KMS-11 (cell line): ENCODE measurements around the gene RAPGEF2.

Experiments
- H2AFZ ChIP-seq: fragments of 200-600 bp; sonication (generic); 2 replicates; pipeline ENCODE4 v1.6.1; 2016; ENCODE audit warnings: antibody characterized with exemption, mixed run types, low read depth
- H3K27ac ChIP-seq: fragments of 200-600 bp; sonication (generic); 2 replicates; pipeline ENCODE4 v1.6.1; 2016; ENCODE audit warnings: mild to moderate bottlenecking, mixed run types
- H3K27me3 ChIP-seq: fragments of 200-600 bp; sonication (generic); 2 replicates; pipeline ENCODE4 v1.6.1; 2017; ENCODE audit warnings: mild to moderate bottlenecking, low read depth, mixed run types, moderate library complexity; ENCODE audit not compliant: insufficient read depth
- H3K36me3 ChIP-seq: fragments of 200-600 bp; sonication (generic); 2 replicates; pipeline ENCODE4 v1.6.1; 2017; ENCODE audit warnings: mild to moderate bottlenecking, mixed run types; ENCODE audit not compliant: insufficient read depth
- H3K4me1 ChIP-seq: fragments of 200-600 bp; sonication (generic); 2 replicates; pipeline ENCODE4 v1.6.1; 2016; ENCODE audit warnings: mild to moderate bottlenecking, low read depth, mixed run types; ENCODE audit not compliant: poor library complexity, severe bottlenecking
- H3K4me2 ChIP-seq: fragments of 200-600 bp; sonication (generic); 2 replicates; pipeline ENCODE4 v1.7.0; 2016; ENCODE audit warnings: mild to moderate bottlenecking, mixed run types
- H3K4me3 ChIP-seq: fragments of 200-600 bp; sonication (generic); IDR thresholded peaks from 2 replicates; pipeline ENCODE4 v1.6.1; 2017; ENCODE audit warnings: low read depth, low read length, mixed read lengths; ENCODE audit not compliant: insufficient read depth
- H3K79me2 ChIP-seq: fragments of 200-600 bp; sonication (generic); 2 replicates; pipeline ENCODE4 v1.6.1; 2016; ENCODE audit warnings: low read depth, mixed run types; ENCODE audit not compliant: insufficient read depth
- H3K9ac ChIP-seq: fragments of 200-600 bp; sonication (generic); 2 replicates; pipeline ENCODE4 v1.6.1; 2016; ENCODE audit warnings: mild to moderate bottlenecking, mixed run types
- H4K20me1 ChIP-seq: fragments of 200-600 bp; sonication (generic); 2 replicates; pipeline ENCODE4 v1.6.1; 2016; ENCODE audit warnings: mild to moderate bottlenecking, mixed run types; ENCODE audit not compliant: insufficient read depth
- TF ChIP-seq, protein P1 (sequence below): fragments of 200-600 bp; sonication (generic); conservative IDR thresholded peaks from 2 replicates; pipeline ENCODE4 v1.6.1; 2017; ENCODE audit warnings: low read depth, mild to moderate bottlenecking, antibody characterized with exemption, low read length, moderate library complexity, mixed read lengths

Gene RAPGEF2

DNA sequence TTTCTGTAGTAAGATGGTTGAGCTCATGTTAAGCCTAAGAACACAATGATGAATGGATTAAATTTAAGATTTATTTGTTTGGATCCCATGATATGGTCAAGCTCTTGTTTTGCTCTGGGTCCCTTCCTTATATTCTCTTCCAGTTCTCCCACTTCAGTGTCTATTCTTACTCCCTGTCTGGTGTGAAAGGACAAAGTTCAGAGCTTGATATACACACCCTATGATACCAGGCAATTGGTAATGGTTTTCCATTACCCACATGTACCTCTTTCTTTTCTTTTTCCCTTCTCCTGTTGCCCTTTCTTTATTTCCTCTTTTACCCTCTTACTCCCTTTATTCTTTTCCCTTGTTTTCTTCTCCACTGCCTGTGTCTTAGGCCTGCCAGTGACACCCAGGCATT is 223.6 kb downstream of the RAPGEF2 start:
- no peak overlapping the region for H3K4me2 ChIP-seq
- no peaks in the 10 kb centered on the region for H4K20me1 ChIP-seq
- H3K27me3 ChIP-seq = no peaks in the 10 kb centered on the region
- H3K9ac ChIP-seq = no peak overlapping the region
- TF ChIP-seq, protein P1, sequence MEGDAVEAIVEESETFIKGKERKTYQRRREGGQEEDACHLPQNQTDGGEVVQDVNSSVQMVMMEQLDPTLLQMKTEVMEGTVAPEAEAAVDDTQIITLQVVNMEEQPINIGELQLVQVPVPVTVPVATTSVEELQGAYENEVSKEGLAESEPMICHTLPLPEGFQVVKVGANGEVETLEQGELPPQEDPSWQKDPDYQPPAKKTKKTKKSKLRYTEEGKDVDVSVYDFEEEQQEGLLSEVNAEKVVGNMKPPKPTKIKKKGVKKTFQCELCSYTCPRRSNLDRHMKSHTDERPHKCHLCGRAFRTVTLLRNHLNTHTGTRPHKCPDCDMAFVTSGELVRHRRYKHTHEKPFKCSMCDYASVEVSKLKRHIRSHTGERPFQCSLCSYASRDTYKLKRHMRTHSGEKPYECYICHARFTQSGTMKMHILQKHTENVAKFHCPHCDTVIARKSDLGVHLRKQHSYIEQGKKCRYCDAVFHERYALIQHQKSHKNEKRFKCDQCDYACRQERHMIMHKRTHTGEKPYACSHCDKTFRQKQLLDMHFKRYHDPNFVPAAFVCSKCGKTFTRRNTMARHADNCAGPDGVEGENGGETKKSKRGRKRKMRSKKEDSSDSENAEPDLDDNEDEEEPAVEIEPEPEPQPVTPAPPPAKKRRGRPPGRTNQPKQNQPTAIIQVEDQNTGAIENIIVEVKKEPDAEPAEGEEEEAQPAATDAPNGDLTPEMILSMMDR = no peak
- no peak overlapping the region for H3K4me3 ChIP-seq
- no peak overlapping the region for H2AFZ ChIP-seq
- H3K27ac ChIP-seq = no peak overlapping the region
- no peaks in the 10 kb centered on the region for H3K36me3 ChIP-seq
- H3K4me1 ChIP-seq = no peaks in the 10 kb centered on the region
- no peaks in the 10 kb centered on the region for H3K79me2 ChIP-seq

DNA sequence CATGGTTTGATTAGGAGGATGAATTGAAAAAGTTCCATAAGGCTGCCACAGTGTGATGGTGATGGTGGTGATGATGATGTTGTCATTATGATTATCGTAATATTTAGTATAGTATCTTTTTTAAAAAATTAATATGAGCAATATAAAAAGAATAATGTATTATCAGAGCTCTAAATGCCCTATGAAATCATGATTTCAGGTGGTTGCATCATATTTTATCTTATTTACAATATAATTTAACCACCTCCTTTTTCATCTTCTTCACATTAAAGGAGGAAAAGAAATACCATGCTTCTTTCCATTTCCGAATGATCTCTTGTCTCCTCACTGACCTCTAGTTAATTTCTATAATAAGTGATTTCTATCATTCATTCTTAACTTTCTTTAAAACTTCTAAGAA is 225.9 kb downstream of the RAPGEF2 start:
- Histone ChIP-seq H2AFZ (no peak overlapping the region), H3K4me2 (no peak overlapping the region), H3K27ac (no peak overlapping the region), H4K20me1 (no peaks in the 10 kb centered on the region), H3K79me2 (no peaks in the 10 kb centered on the region), H3K36me3 (no peaks in the 10 kb centered on the region), H3K4me1 (no peaks in the 10 kb centered on the region), H3K9ac (no peak overlapping the region), H3K27me3 (no peaks in the 10 kb centered on the region), H3K4me3 (no peak overlapping the region)
- TF ChIP-seq, protein P1 = no peak

DNA sequence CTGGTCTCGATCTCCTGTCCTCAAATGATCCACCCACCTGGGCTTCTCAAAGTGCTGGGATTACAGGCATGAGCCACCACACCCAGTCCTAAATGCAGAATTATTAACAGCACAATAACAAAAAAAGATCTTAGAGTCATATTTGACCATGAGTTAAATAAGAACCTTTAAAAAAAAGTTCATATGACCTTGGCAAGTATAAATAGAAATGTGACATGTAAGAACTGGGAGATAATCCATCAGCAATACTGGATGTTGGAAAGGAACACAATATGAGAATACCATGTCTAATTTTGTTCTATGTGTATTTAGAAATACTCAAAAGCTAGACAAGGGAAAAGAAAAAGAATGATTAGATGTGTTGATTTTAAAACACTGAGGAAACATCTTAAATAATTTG is 231.6 kb downstream of the RAPGEF2 start:
- no peak overlapping the region for H3K9ac ChIP-seq
- no peaks in the 10 kb centered on the region for H4K20me1 ChIP-seq
- H3K27ac ChIP-seq = no peak overlapping the region
- no peak overlapping the region for H3K4me3 ChIP-seq
- H2AFZ ChIP-seq = no peak overlapping the region
- no peak overlapping the region for H3K4me2 ChIP-seq
- H3K36me3 ChIP-seq = no peaks in the 10 kb centered on the region
- H3K27me3 ChIP-seq = no peaks in the 10 kb centered on the region
- TF ChIP-seq, protein P1 = no peak
- no peaks in the 10 kb centered on the region for H3K4me1 ChIP-seq
- no peaks in the 10 kb centered on the region for H3K79me2 ChIP-seq

DNA sequence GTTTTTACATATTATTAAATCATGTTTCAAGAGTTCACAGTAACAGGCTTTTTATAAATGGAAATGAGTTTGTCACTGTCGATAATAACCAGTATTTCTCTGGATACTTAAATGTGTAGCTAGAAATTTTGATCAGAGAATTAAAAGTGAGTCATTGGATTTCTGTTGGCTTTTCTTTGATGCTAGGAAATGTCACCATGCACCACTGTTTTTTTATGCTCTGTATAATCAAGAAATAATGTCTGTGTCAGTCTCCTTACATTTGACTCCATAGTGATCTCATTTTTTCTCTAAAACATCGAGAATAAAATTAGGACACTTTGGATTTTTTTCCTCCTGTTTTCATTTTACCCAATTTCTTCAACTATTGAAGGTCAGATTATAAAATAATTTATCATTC is 234.2 kb downstream of the RAPGEF2 start:
- no peak overlapping the region for H3K4me3 ChIP-seq
- no peaks in the 10 kb centered on the region for H3K36me3 ChIP-seq
- H3K27ac ChIP-seq = no peak overlapping the region
- H4K20me1 ChIP-seq = no peaks in the 10 kb centered on the region
- no peak overlapping the region for H2AFZ ChIP-seq
- TF ChIP-seq, protein P1 = no peak
- H3K9ac ChIP-seq = no peak overlapping the region
- no peaks in the 10 kb centered on the region for H3K79me2 ChIP-seq
- H3K27me3 ChIP-seq = no peaks in the 10 kb centered on the region
- H3K4me2 ChIP-seq = no peak overlapping the region
- no peaks in the 10 kb centered on the region for H3K4me1 ChIP-seq
